HepG2 (cell line): ENCODE measurements around the gene YTHDF1.

Source experiments
- HES4 ChIP-seq: sonication (generic); formaldehyde crosslinking; IDR thresholded peaks from 2 replicates; pipeline ENCODE4 v1.9.0; 2021; ENCODE audit warnings: mild to moderate bottlenecking, missing genetic modification reagents, borderline replicate concordance
- MTERF4 ChIP-seq: sonication (generic); formaldehyde crosslinking; IDR thresholded peaks from 2 replicates; pipeline ENCODE4 v1.8.0; 2023; ENCODE audit warnings: mild to moderate bottlenecking, missing genetic modification reagents
- TF ChIP-seq, protein P1 (sequence below): sonication (generic); formaldehyde crosslinking; IDR thresholded peaks from 2 replicates; pipeline ENCODE4 v1.5.0; 2020; ENCODE audit warnings: mild to moderate bottlenecking, missing genetic modification reagents, moderate library complexity

GRCh38 chr20:63158352-63158751, 57.6 kb downstream of the YTHDF1 start:
- TF ChIP-seq HES4 (CRISPR knock-in tag), result no peak
- TF ChIP-seq, protein P1, sequence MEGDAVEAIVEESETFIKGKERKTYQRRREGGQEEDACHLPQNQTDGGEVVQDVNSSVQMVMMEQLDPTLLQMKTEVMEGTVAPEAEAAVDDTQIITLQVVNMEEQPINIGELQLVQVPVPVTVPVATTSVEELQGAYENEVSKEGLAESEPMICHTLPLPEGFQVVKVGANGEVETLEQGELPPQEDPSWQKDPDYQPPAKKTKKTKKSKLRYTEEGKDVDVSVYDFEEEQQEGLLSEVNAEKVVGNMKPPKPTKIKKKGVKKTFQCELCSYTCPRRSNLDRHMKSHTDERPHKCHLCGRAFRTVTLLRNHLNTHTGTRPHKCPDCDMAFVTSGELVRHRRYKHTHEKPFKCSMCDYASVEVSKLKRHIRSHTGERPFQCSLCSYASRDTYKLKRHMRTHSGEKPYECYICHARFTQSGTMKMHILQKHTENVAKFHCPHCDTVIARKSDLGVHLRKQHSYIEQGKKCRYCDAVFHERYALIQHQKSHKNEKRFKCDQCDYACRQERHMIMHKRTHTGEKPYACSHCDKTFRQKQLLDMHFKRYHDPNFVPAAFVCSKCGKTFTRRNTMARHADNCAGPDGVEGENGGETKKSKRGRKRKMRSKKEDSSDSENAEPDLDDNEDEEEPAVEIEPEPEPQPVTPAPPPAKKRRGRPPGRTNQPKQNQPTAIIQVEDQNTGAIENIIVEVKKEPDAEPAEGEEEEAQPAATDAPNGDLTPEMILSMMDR (CRISPR knock-in tag), result no peak
- TF ChIP-seq MTERF4 (CRISPR knock-in tag), result no peak
